Stomach (tissue), 4 donors: ENCODE results near the gene KIR3DL2.
"Not testable (repeated sequence)": the region's sequence is repeated elsewhere in the genome, so short reads cannot be mapped to it uniquely, and the experiment has no call there.

Experiments used
- POLR2A ChIP-seq, 4 donors: fragments of 450-650 bp; IDR thresholded peaks; one replicate each; pipeline ENCODE4 v1.6.1; 2016; ENCODE audit warnings: antibody characterized with exemption in 4 of 4, control low read depth in 2 of 4, mild to moderate bottlenecking in 1 of 4, moderate library complexity in 1 of 4
- POLR2AphosphoS5 ChIP-seq, 3 donors: sonication (generic); formaldehyde crosslinking; IDR thresholded peaks; one replicate each; pipeline ENCODE4 v1.6.1; 2016; ENCODE audit warnings: antibody characterized with exemption in 3 of 3
- TF ChIP-seq, protein P1 (sequence below), 7 experiments: fragments of 450-650 bp in 4 of 7; fragments of 200-600 bp in 3 of 7; sonication (generic) in 3 of 7; IDR thresholded peaks; one replicate each; pipeline ENCODE4 v1.5.1; 2016 to 2019; ENCODE audit warnings: antibody characterized with exemption in 7 of 7, control low read depth in 2 of 7, mild to moderate bottlenecking in 1 of 7

DNA sequence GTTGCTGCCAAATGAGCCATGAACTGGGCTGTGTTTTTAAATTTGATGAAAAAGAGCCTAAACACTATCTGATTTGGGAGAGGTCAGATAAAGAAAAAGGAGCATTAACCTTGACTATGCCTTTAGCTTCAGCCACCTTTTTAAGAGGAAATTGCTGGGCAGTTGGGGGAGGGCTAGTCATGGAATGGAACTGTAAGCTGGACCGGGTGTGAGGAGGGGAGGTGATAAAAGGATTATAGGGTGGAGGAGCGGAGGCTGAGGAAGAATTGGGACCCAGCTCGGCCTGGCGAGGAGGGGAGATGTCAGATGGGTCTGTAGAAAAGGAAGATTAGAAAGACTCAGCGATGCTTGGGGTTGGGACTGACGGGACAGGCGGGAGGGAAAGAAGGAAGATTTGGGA lies 48.4 kb downstream of the KIR3DL2 start:
- TF ChIP-seq, protein P1, sequence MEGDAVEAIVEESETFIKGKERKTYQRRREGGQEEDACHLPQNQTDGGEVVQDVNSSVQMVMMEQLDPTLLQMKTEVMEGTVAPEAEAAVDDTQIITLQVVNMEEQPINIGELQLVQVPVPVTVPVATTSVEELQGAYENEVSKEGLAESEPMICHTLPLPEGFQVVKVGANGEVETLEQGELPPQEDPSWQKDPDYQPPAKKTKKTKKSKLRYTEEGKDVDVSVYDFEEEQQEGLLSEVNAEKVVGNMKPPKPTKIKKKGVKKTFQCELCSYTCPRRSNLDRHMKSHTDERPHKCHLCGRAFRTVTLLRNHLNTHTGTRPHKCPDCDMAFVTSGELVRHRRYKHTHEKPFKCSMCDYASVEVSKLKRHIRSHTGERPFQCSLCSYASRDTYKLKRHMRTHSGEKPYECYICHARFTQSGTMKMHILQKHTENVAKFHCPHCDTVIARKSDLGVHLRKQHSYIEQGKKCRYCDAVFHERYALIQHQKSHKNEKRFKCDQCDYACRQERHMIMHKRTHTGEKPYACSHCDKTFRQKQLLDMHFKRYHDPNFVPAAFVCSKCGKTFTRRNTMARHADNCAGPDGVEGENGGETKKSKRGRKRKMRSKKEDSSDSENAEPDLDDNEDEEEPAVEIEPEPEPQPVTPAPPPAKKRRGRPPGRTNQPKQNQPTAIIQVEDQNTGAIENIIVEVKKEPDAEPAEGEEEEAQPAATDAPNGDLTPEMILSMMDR (IDR thresholded peaks at IDR 0.05) = not testable (repeated sequence)
- not testable (repeated sequence) for TF ChIP-seq POLR2A, POLR2AphosphoS5 (IDR thresholded peaks at IDR 0.05)
